IMR-90 (cell line): ENCODE measurements around the gene DTD1.

Experiments used
- POLR2A ChIP-seq: IDR thresholded peaks from 2 replicates; pipeline ENCODE4 v1.6.1; 2012; ENCODE audit warnings: mild to moderate bottlenecking, low read depth, low read length
- TF ChIP-seq, protein P1 (sequence below): conservative IDR thresholded peaks from 2 replicates; pipeline ENCODE4 v1.5.1; 2012; ENCODE audit warnings: mild to moderate bottlenecking, low read depth, low read length, improper control_type of control experiment
- TF ChIP-seq, protein P2 (sequence below): fragments of 150-350 bp; IDR thresholded peaks from 2 replicates; pipeline ENCODE4 v1.6.1; 2017; ENCODE audit warnings: mild to moderate bottlenecking, antibody characterized with exemption, low read length, low read depth

DNA sequence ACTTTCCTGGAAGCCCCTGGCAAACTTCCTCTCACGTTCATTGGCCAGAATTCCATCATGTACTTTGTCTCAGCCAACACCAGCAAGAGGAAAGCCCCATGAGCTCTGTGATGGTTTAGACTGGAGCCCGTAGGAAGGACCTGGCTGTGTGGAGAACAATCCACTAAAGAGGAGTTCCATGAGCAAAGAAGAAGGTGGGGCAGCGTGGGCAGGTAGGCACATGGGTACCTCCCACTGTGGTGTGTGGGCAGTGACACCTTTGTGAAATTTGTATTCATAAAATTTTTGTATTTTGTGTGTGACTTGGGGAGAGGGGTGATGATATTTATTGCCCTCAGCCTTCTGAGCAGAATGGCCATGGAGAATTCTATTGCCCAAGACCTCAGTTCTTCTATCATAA, 136.2 kb downstream of the DTD1 start:
- TF ChIP-seq, protein P1, sequence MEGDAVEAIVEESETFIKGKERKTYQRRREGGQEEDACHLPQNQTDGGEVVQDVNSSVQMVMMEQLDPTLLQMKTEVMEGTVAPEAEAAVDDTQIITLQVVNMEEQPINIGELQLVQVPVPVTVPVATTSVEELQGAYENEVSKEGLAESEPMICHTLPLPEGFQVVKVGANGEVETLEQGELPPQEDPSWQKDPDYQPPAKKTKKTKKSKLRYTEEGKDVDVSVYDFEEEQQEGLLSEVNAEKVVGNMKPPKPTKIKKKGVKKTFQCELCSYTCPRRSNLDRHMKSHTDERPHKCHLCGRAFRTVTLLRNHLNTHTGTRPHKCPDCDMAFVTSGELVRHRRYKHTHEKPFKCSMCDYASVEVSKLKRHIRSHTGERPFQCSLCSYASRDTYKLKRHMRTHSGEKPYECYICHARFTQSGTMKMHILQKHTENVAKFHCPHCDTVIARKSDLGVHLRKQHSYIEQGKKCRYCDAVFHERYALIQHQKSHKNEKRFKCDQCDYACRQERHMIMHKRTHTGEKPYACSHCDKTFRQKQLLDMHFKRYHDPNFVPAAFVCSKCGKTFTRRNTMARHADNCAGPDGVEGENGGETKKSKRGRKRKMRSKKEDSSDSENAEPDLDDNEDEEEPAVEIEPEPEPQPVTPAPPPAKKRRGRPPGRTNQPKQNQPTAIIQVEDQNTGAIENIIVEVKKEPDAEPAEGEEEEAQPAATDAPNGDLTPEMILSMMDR, result no peak
- no peak for TF ChIP-seq POLR2A
- TF ChIP-seq, protein P2, sequence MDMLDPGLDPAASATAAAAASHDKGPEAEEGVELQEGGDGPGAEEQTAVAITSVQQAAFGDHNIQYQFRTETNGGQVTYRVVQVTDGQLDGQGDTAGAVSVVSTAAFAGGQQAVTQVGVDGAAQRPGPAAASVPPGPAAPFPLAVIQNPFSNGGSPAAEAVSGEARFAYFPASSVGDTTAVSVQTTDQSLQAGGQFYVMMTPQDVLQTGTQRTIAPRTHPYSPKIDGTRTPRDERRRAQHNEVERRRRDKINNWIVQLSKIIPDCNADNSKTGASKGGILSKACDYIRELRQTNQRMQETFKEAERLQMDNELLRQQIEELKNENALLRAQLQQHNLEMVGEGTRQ, result no peak
